ENCODE results near the gene C15orf62. TPM values are rescaled to one million over a fixed set of nuclear protein-coding genes. Genes with fewer than 3 reads are reported as not detected.
A peak's percentile ranks its signal among the peaks of the same experiment; 100 is the strongest.

Gene C15orf62
- total and polyA plus RNA-seq, 12 donors: 0.07 to 1.1 (median 0.36) TPM; not detected in 4

- TF ChIP-seq CTCF (IDR thresholded peaks at IDR 0.05) (peak in 5 of 6 experiments; percentile 20 to 53 (median 36)), POLR2A (IDR thresholded peaks at IDR 0.05) (peak in 1 of 2 donors; percentile 74)
- Histone ChIP-seq H3K27me3 (no peaks in the 10 kb centered on the region), H3K36me3 (replicated peaks in 1 of 2) (no peaks in the 10 kb centered on the region), H3K9me3 (replicated peaks in 1 of 3) (no peaks in the 10 kb centered on the region), H3K27ac (peak within 1 kb of the TSS; percentile 25 to 88 (median 60)), H3K4me1 (replicated peaks in 1 of 2) (peaks cover 41 to 45% of the 10 kb centered on the region in 2 donors), H3K4me3 (peak within 1 kb of the TSS in 3 of 4 donors; percentile 9 to 68 (median 52))
- intact Hi-C loops (cut with DNase I): no loop called here
- DNase-seq: peak; percentile 72 to 83 (median 80)
- 0 to 4% (median 1%) methylated on average over 5 to 75 of the region's 75 CpGs for WGBS, 4 donors
Observed at GRCh38 chr15:40763801-40764628, 5.8 kb upstream of the C15orf62 start, which contains the start of gene GCHFR. Gene GCHFR (plus strand): TSS chr15:40764068. CDS start chr15:40764181, 113 bp downstream.

- Histone ChIP-seq H3K4me1 (replicated peaks in 1 of 2) (peaks cover 44 to 52% of the 10 kb centered on the region in 2 donors), H3K27me3 (no peaks in the 10 kb centered on the region), H3K4me3 (peak overlapping the region in 2 of 4 donors; percentile 9 to 52), H3K36me3 (replicated peaks in 1 of 2) (no peaks in the 10 kb centered on the region), H3K27ac (peak overlapping the region; percentile 25 to 88 (median 60)), H3K9me3 (replicated peaks in 1 of 3) (no peaks in the 10 kb centered on the region)
- no peak for TF ChIP-seq CTCF (IDR thresholded peaks at IDR 0.05)
- TF ChIP-seq POLR2A (IDR thresholded peaks at IDR 0.05): no peak
- peak in 2 of 7 donors; percentile 58 to 70 for DNase-seq
- WGBS, 4 donors: 20 to 30% (median 26%) methylated on average over 6 to 8 of the region's 8 CpGs
- intact Hi-C loops (cut with DNase I): no loop called here
Observed at GRCh38 chr15:40764629-40765103, 5.1 kb upstream of the C15orf62 start.

GRCh38 chr15:40766194-40766815 is 3.5 kb upstream of the C15orf62 start:
- TF ChIP-seq POLR2A (IDR thresholded peaks at IDR 0.05) (no peak), CTCF (IDR thresholded peaks at IDR 0.05) (no peak)
- Histone ChIP-seq H3K27me3 (no peaks in the 10 kb centered on the region), H3K9me3 (replicated peaks in 1 of 3) (no peaks in the 10 kb centered on the region), H3K36me3 (replicated peaks in 1 of 2) (no peaks in the 10 kb centered on the region), H3K27ac (peak overlapping the region in 3 of 5 donors; percentile 13 to 88 (median 78)), H3K4me1 (replicated peaks in 1 of 2) (peaks cover 46 to 55% of the 10 kb centered on the region in 2 donors), H3K4me3 (no peak overlapping the region)
- WGBS, 4 donors: 45 to 74% (median 52%) methylated on average over 5 to 7 of the region's 7 CpGs
- DNase-seq: peak in 1 of 7 donors; percentile 18
- intact Hi-C loops (cut with DNase I): no loop called here

All from adrenal gland (tissue), 12 donors.